ENCODE measurements around the gene KIAA1549.

DNA sequence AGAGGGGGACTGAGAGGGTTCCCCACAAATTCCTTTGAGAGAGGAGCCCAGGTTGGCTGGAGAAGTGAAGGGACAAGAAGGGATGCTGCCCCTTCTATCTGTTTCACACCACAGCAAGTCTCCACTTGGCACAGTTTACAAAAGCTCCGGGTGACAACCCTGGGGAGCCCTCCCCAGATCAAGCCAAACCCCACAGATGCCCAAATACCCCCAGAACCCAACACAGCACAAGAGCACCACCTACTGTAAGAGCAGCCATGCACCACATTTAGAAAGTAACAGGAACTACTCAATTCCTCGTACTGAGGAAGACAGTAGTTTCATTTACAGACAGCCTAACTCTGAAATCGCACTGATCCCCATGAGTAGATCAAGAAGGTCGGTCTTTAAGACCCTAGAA, 115.3 kb downstream of the KIAA1549 start:
- no peak for TF ChIP-seq POLR2A (IDR thresholded peaks at IDR 0.05)
- TF ChIP-seq, protein P1, sequence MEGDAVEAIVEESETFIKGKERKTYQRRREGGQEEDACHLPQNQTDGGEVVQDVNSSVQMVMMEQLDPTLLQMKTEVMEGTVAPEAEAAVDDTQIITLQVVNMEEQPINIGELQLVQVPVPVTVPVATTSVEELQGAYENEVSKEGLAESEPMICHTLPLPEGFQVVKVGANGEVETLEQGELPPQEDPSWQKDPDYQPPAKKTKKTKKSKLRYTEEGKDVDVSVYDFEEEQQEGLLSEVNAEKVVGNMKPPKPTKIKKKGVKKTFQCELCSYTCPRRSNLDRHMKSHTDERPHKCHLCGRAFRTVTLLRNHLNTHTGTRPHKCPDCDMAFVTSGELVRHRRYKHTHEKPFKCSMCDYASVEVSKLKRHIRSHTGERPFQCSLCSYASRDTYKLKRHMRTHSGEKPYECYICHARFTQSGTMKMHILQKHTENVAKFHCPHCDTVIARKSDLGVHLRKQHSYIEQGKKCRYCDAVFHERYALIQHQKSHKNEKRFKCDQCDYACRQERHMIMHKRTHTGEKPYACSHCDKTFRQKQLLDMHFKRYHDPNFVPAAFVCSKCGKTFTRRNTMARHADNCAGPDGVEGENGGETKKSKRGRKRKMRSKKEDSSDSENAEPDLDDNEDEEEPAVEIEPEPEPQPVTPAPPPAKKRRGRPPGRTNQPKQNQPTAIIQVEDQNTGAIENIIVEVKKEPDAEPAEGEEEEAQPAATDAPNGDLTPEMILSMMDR (IDR thresholded peaks at IDR 0.05), result no peak
- no peak for TF ChIP-seq POLR2AphosphoS5 (IDR thresholded peaks at IDR 0.05)
